K562 (cell line): Measurements from ENCODE around the gene CCDC92. TPM values are rescaled to one million over a fixed set of nuclear protein-coding genes. Genes with fewer than 3 reads are reported as not detected.
A peak's percentile ranks its signal among the peaks of the same experiment; 100 is the strongest.

Experiments used
- ATAC-seq: fragments of 200-7000 bp; cut with Tn5 transposase; 3 replicates; pipeline ENCODE4 v1.9.1; 2020; ENCODE audit warnings: moderate library complexity
- BruUV-seq: library from RNA; stranded (reverse); fragments of 400-500 nt; replicated peaks from 2 replicates; lab custom pipeline; 2021; lab: Mats Ljungman, UMichigan
- CTCF ChIA-PET: fragments of 300-600 bp; formaldehyde crosslinking; extraction: SDS; loops from one replicate; lab custom pipeline; 2021; ENCODE audit warnings: low intra/inter-chr PET ratio; lab: Yijun Ruan, JAX
- POLR2A ChIA-PET: fragments of 300-600, 350-650 bp; sonication (Branson Sonifier 250); formaldehyde crosslinking; extraction: SDS; loops from one replicate; lab custom pipeline; 2021; ENCODE audit warnings: antibody characterized with exemption, inconsistent platforms; lab: Yijun Ruan, JAX
- DNase-seq, 4 experiments: peaks; one replicate each; pipeline versions ENCODE4 v3.0.0 to v3.0.0-alpha.2; 2011 to 2018; ENCODE audit warnings: low spot score in 3 of 4, mixed read lengths in 3 of 4; ENCODE audit errors: extremely low read depth in 1 of 4
- FAIRE-seq: peaks from 2 replicates; lab custom pipeline; 2011; peaks lifted over from hg19 to GRCh38; lab: Jason Lieb, UNC
- H2AFZ ChIP-seq: 2 replicates; pipeline ENCODE4 v1.6.0; 2011; ENCODE audit warnings: low read depth, low read length, control low read depth, inconsistent platforms
- H3K27ac ChIP-seq: fragments of 200-600 bp; 3 replicates; pipeline ENCODE4 v1.8.0; 2011; ENCODE audit warnings: low read depth, mild to moderate bottlenecking, control low read depth, inconsistent platforms, low read length, moderate library complexity, mixed read lengths; ENCODE audit errors: extremely low read depth
- H3K27me3 ChIP-seq, 2 experiments: fragments of 300-600 bp in 1 of 2; 2 replicates in 1 of 2; 3 replicates in 1 of 2; pipeline versions ENCODE4 v1.6.0 to v1.8.0; 2011; ENCODE audit warnings: inconsistent platforms in 2 of 2, low read length in 2 of 2, mild to moderate bottlenecking in 1 of 2, mixed read lengths in 1 of 2, moderate library complexity in 1 of 2; ENCODE audit not compliant: control insufficient read depth in 2 of 2, insufficient read depth in 2 of 2
- H3K36me3 ChIP-seq: fragments of 300-600 bp; 3 replicates; pipeline ENCODE4 v1.8.0; 2011; ENCODE audit warnings: mild to moderate bottlenecking, low read length, inconsistent platforms; ENCODE audit not compliant: control insufficient read depth, insufficient read depth
- H3K4me1 ChIP-seq, 2 experiments: fragments of 200-600 bp in 1 of 2; replicated peaks in 1 of 2; 2 replicates in 1 of 2; 3 replicates in 1 of 2; pipeline versions ENCODE4 v1.5.1 to v1.8.0; 2011; ENCODE audit warnings: inconsistent platforms in 2 of 2, low read length in 2 of 2, mild to moderate bottlenecking in 1 of 2, mixed read lengths in 1 of 2, moderate library complexity in 1 of 2; ENCODE audit not compliant: control insufficient read depth in 2 of 2, insufficient read depth in 2 of 2
- H3K4me2 ChIP-seq: 2 replicates; pipeline ENCODE4 v1.6.1; 2011; ENCODE audit warnings: low read length, control low read depth, inconsistent platforms, mixed read lengths; ENCODE audit not compliant: insufficient read depth
- H3K4me3 ChIP-seq: fragments of 200-600 bp; sonication (generic), shearing (Covaris generic); 2 replicates; pipeline ENCODE4 v1.5.1; 2016; ENCODE audit warnings: control low read depth, inconsistent platforms
- H3K79me2 ChIP-seq: fragments of 200-600 bp; 3 replicates; pipeline ENCODE4 v1.8.0; 2011; ENCODE audit warnings: low read length, inconsistent platforms; ENCODE audit not compliant: control insufficient read depth, insufficient read depth
- H3K9ac ChIP-seq, 2 experiments: 2 replicates each; pipeline versions ENCODE4 v1.6.0 to v1.6.1; 2011; ENCODE audit warnings: low read depth in 2 of 2, low read length in 2 of 2, control low read depth in 1 of 2, inconsistent platforms in 1 of 2, mild to moderate bottlenecking in 1 of 2, mixed read lengths in 1 of 2; ENCODE audit not compliant: insufficient read depth in 1 of 2
- H3K9me1 ChIP-seq: one replicate; pipeline ENCODE4 v1.6.0; 2011; ENCODE audit warnings: inconsistent platforms, mild to moderate bottlenecking, low read length, moderate library complexity; ENCODE audit not compliant: control insufficient read depth, insufficient read depth
- H3K9me3 ChIP-seq: replicated peaks from 2 replicates; pipeline ENCODE4 v1.5.1; 2011; ENCODE audit warnings: low read depth, low read length, inconsistent platforms; ENCODE audit not compliant: control insufficient read depth, insufficient read depth
- H4K20me1 ChIP-seq: replicated peaks from 2 replicates; pipeline ENCODE4 v1.6.1; 2011; ENCODE audit warnings: low read length, inconsistent platforms, mixed read lengths; ENCODE audit not compliant: control insufficient read depth, insufficient read depth
- BRD9 ChIP-seq: fragments of 450-650 bp; IDR thresholded peaks from 2 replicates; pipeline ENCODE4 v1.6.1; 2018; ENCODE audit warnings: low read depth; ENCODE audit not compliant: partially characterized antibody
- CEBPG ChIP-seq, 3 experiments: fragments of 200-800 bp in 1 of 3; sonication (Bioruptor generic) in 1 of 3; sonication (generic) in 1 of 3; formaldehyde crosslinking in 1 of 3; IDR thresholded peaks in 2 of 3; conservative IDR thresholded peaks in 1 of 3; 2 replicates each; pipeline versions ENCODE4 v1.6.1 to v1.8.0; 2016 to 2022; ENCODE audit warnings: missing compliant biosample characterization in 2 of 3, missing genetic modification characterization in 2 of 3, mild to moderate bottlenecking in 1 of 3, missing genetic modification reagents in 1 of 3
- CGGBP1 ChIP-seq: fragments of 250-450 bp; sonication (Bioruptor Pico); IDR thresholded peaks from 2 replicates; pipeline ENCODE4 v1.9.0; 2021; ENCODE audit warnings: mild to moderate bottlenecking
- CHD4 ChIP-seq: fragments of 200-600 bp; sonication (generic); IDR thresholded peaks from 3 replicates; pipeline ENCODE4 v1.6.1; 2012; ENCODE audit warnings: low read depth, mild to moderate bottlenecking, mixed read lengths, low read length, inconsistent platforms; ENCODE audit not compliant: insufficient read depth, insufficient replicate concordance, poor library complexity, severe bottlenecking
- FOSL1 ChIP-seq: fragments of 200-800 bp; sonication (Bioruptor generic); conservative IDR thresholded peaks from 2 replicates; pipeline ENCODE4 v1.6.1; 2016; ENCODE audit warnings: missing genetic modification characterization, missing compliant biosample characterization
- JUND ChIP-seq, 2 experiments: IDR thresholded peaks; 2 replicates in 1 of 2; 3 replicates in 1 of 2; pipeline ENCODE4 v1.6.1; 2011; ENCODE audit warnings: borderline replicate concordance in 2 of 2, low read depth in 2 of 2, low read length in 2 of 2, improper control_type of control experiment in 1 of 2, missing biosample characterization in 1 of 2, missing genetic modification characterization in 1 of 2, missing genetic modification reagents in 1 of 2
- KLF13 ChIP-seq: fragments of 450-650 bp; IDR thresholded peaks from 2 replicates; pipeline ENCODE4 v1.6.1; 2016; ENCODE audit warnings: missing genetic modification characterization, low read depth, mild to moderate bottlenecking, missing compliant biosample characterization, moderate library complexity, borderline replicate concordance
- NCOR1 ChIP-seq: fragments of 450-650 bp; IDR thresholded peaks from 2 replicates; pipeline ENCODE4 v1.6.1; 2016; ENCODE audit warnings: mild to moderate bottlenecking, moderate library complexity
- NR2C2 ChIP-seq, 2 experiments: fragments of 200-800 bp in 1 of 2; sonication (Bioruptor generic) in 1 of 2; sonication (generic) in 1 of 2; formaldehyde crosslinking in 1 of 2; IDR thresholded peaks; 2 replicates each; pipeline versions ENCODE4 v1.6.1 to v1.8.0; 2016 to 2022; ENCODE audit warnings: mild to moderate bottlenecking in 1 of 2, missing compliant biosample characterization in 1 of 2, missing genetic modification characterization in 1 of 2, missing genetic modification reagents in 1 of 2
- RAD21 ChIP-seq, 2 experiments: fragments of 250-450 bp in 1 of 2; fragments of 450-650 bp in 1 of 2; sonication (Bioruptor Pico) in 1 of 2; formaldehyde crosslinking in 1 of 2; IDR thresholded peaks in 1 of 2; conservative IDR thresholded peaks in 1 of 2; 2 replicates each; pipeline versions ENCODE4 v1.4.0 to v1.8.0; 2020 to 2022; ENCODE audit warnings: mild to moderate bottlenecking in 2 of 2, moderate library complexity in 1 of 2
- ZBED1 ChIP-seq: IDR thresholded peaks from 2 replicates; pipeline ENCODE4 v1.6.1; 2014
- ZNF75A ChIP-seq: fragments of 450-650 bp; formaldehyde crosslinking; IDR thresholded peaks from 2 replicates; pipeline ENCODE4 v1.4.0; 2020; ENCODE audit warnings: mild to moderate bottlenecking
- WGBS: fragments of 100-300 bp; shearing (Covaris generic); methylation state at CpG from one replicate; pipeline ENCODE4 v1.1.6; 2016; ENCODE audit warnings: low coverage, mixed read lengths; ENCODE audit not compliant: insufficient coverage; ENCODE audit errors: missing lambda C conversion rate; 5-methylcytosine and 5-hydroxymethylcytosine counted together
- in situ Hi-C: fragments of 300-500 bp; cut with MboI; formaldehyde crosslinking; loops from 4 replicates; pipeline ENCODE4 v1.15.0; 2018; ENCODE audit warnings: inconsistent platforms, mixed read lengths
- intact Hi-C: fragments of 100-400 bp; cut with micrococcal nuclease; formaldehyde crosslinking; loops from 2 replicates; pipeline ENCODE4 v1.14.2; 2022
- polyA plus RNA-seq, 8 experiments: library from polyadenylated mRNA; depleted of rRNA in 4 of 8; stranded (reverse) in 5 of 8; unstranded in 3 of 8; fragments of >200 nt; fragmentation: Nextera tagmentation in 2 of 8; fragmentation: Illumina TruSeq in 1 of 8; extraction: Ambion mirVana in 2 of 8; extraction: Trizol in 1 of 8; gene quantifications; 2 replicates each; pipeline versions ENCODE4 v1.2.1 to v1.2.3, GENCODE V29; 2011 to 2014; ENCODE audit warnings: inconsistent platforms in 1 of 8, missing spikeins in 1 of 8
- total RNA-seq, 7 experiments: library from RNA; depleted of rRNA in 6 of 7; stranded (reverse); fragments of >200 nt in 6 of 7; fragmentation: Illumina TruSeq in 2 of 7; extraction: Trizol in 2 of 7; gene quantifications; 2 replicates each; pipeline versions ENCODE4 v1.2.1 to v1.2.3, GENCODE V29; 2011 to 2021; ENCODE audit warnings: low replicate concordance in 1 of 7
- TF ChIP-seq, protein P1 (sequence below), 3 experiments: IDR thresholded peaks in 2 of 3; conservative IDR thresholded peaks in 1 of 3; 2 replicates each; pipeline ENCODE4 v1.5.1; 2011 to 2012; ENCODE audit warnings: low read length in 3 of 3, mild to moderate bottlenecking in 3 of 3, control low read depth in 2 of 3, improper control_type of control experiment in 1 of 3, inconsistent platforms in 1 of 3, low read depth in 1 of 3, mixed read lengths in 1 of 3, moderate library complexity in 1 of 3; ENCODE audit not compliant: insufficient read depth in 2 of 3
- TF ChIP-seq, protein P2 (sequence below): IDR thresholded peaks from 2 replicates; pipeline ENCODE4 v1.6.1; 2014; ENCODE audit warnings: antibody characterized with exemption

Gene CCDC92
- total and polyA plus RNA-seq, 9 of the 15 experiments (the other 6 are each of a cell fraction or from before 2014, with no cell fraction given), result 0.27 to 5.9 (median 2.1) TPM

DNA sequence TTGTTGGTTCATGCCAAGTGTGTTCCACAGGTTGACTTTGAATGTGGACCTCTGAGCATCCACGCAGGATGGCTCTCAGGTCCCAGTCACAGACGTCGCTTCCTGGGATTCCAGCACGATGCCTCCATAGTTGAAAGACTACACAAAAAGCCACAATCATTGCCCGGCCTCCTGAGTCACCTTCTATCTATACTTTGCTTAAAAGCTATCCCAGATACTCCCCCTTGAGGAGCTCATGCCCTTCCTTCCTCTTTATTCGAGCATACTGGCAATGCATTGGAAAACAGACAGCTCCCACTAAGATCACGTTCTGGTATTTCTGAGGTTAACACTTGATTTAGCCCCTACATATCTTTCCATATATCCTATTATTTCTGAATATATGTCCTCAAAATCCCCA lies 40.4 kb upstream of the CCDC92 start:
- Histone ChIP-seq H3K27me3 (no peaks in the 10 kb centered on the region), H3K27ac (no peak overlapping the region), H3K4me1 (peaks cover 0 to 8% of the 10 kb centered on the region in 2 experiments; a peak in 2 of 5 replicates), H3K4me3 (no peak overlapping the region), H3K9ac (no peak overlapping the region), H3K36me3 (peaks cover 28% of the 10 kb centered on the region), H3K4me2 (no peak overlapping the region), H3K9me3 (no peaks in the 10 kb centered on the region), H4K20me1 (no peaks in the 10 kb centered on the region), H2AFZ (no peak overlapping the region), H3K79me2 (no peaks in the 10 kb centered on the region), H3K9me1 (no peaks in the 10 kb centered on the region)
- ATAC-seq (no peak), FAIRE-seq (no peak), DNase-seq (no peak)
- in situ Hi-C loops, result no loop called here
- intact Hi-C loops, result no loop called here
- TF ChIP-seq CHD4, result no peak
- no peak for TF ChIP-seq KLF13
- TF ChIP-seq ZNF75A, result no peak
- TF ChIP-seq CEBPG (CRISPR knock-in tag; IDR thresholded peaks at IDR 0.05), result peak; percentile 32; the same call in 1 of the 2 replicates
- TF ChIP-seq CEBPG (tag; conservative IDR thresholded peaks at IDR 0.05 in 1 of 2, IDR thresholded peaks at IDR 0.05 in 1 of 2), result 0 out of 4 replicates have a peak, but pooled peaks of 1 of the 2 experiments have one; percentile 2
- TF ChIP-seq NCOR1, result no peak
- TF ChIP-seq JUND (IDR thresholded peaks at IDR 0.05; ENCODE audit: borderline replicate concordance, low read depth, low read length), result no peak
- peak; percentile 19; the same call in 1 of the 3 replicates for TF ChIP-seq JUND (tag; IDR thresholded peaks at IDR 0.05; ENCODE audit: borderline replicate concordance, low read depth, low read length)
- no peak for TF ChIP-seq ZBED1
- TF ChIP-seq NR2C2 (CRISPR knock-in tag; IDR thresholded peaks at IDR 0.05), result no peak
- TF ChIP-seq NR2C2 (tag; IDR thresholded peaks at IDR 0.05), result no peak
- peak in 1 of 2 experiments; percentile 32; a peak in 1 of 4 replicates for TF ChIP-seq RAD21 (CRISPR knock-in tag; conservative IDR thresholded peaks at IDR 0.05 in 1 of 2, IDR thresholded peaks at IDR 0.05 in 1 of 2)
- TF ChIP-seq, protein P1, sequence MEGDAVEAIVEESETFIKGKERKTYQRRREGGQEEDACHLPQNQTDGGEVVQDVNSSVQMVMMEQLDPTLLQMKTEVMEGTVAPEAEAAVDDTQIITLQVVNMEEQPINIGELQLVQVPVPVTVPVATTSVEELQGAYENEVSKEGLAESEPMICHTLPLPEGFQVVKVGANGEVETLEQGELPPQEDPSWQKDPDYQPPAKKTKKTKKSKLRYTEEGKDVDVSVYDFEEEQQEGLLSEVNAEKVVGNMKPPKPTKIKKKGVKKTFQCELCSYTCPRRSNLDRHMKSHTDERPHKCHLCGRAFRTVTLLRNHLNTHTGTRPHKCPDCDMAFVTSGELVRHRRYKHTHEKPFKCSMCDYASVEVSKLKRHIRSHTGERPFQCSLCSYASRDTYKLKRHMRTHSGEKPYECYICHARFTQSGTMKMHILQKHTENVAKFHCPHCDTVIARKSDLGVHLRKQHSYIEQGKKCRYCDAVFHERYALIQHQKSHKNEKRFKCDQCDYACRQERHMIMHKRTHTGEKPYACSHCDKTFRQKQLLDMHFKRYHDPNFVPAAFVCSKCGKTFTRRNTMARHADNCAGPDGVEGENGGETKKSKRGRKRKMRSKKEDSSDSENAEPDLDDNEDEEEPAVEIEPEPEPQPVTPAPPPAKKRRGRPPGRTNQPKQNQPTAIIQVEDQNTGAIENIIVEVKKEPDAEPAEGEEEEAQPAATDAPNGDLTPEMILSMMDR (IDR thresholded peaks at IDR 0.05 in 2 of 3, conservative IDR thresholded peaks at IDR 0.05 in 1 of 3; ENCODE audit: insufficient read depth in 2 of 3, low read depth in 1 of 3, low read length in 3 of 3), result peak in 1 of 3 experiments; percentile 19; a peak in 2 of 6 replicates
- no peak for TF ChIP-seq BRD9
- TF ChIP-seq, protein P2, sequence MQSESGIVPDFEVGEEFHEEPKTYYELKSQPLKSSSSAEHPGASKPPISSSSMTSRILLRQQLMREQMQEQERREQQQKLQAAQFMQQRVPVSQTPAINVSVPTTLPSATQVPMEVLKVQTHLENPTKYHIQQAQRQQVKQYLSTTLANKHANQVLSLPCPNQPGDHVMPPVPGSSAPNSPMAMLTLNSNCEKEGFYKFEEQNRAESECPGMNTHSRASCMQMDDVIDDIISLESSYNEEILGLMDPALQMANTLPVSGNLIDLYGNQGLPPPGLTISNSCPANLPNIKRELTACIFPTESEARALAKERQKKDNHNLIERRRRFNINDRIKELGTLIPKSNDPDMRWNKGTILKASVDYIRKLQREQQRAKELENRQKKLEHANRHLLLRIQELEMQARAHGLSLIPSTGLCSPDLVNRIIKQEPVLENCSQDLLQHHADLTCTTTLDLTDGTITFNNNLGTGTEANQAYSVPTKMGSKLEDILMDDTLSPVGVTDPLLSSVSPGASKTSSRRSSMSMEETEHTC, result no peak
- TF ChIP-seq FOSL1, result peak; percentile 60
- TF ChIP-seq CGGBP1, result no peak
- no TSS peak for BruUV-seq
- CTCF ChIA-PET, result no interaction called here
- POLR2A ChIA-PET, result interaction anchor here (1.1 kb wide), 1 partner anchor 21 kb away, joined by 3 read pairs; no protein-coding TSS in a partner anchor
- 71% methylated on average over 7 of the region's 7 CpGs for WGBS
